Stimulated activated CD4-positive, alpha-beta T cell treated with anti-CD3 and anti-CD28 coated beads, TNF-alpha, amount 100 ng/mL, for 4 hours (primary cell): Measurements from ENCODE around the gene MORN5.
A peak's percentile ranks its signal among the peaks of the same experiment; 100 is the strongest.

Source experiments
- DNase-seq, 3 experiments: peaks; one replicate each; pipeline ENCODE4 v3.0.0-alpha.2; 2020; ENCODE audit warnings: low read depth in 3 of 3

Gene MORN5

GRCh38 chr9:122124528-122124927 is 35.2 kb upstream of the MORN5 start:
- DNase-seq = no peak

- peak; percentile 60 to 66 (median 66) for DNase-seq
Measured at GRCh38 chr9:122125158-122125508, 34.6 kb upstream of the MORN5 start.

- DNase-seq = no peak
Measured at GRCh38 chr9:122125509-122126330, 34.0 kb upstream of the MORN5 start.

GRCh38 chr9:122126331-122127261 is 33.1 kb upstream of the MORN5 start:
- no peak for DNase-seq

GRCh38 chr9:122127396-122127798 is 32.3 kb upstream of the MORN5 start:
- peak in 1 of 3 experiments; percentile 5 for DNase-seq

GRCh38 chr9:122128007-122128968 is 31.4 kb upstream of the MORN5 start:
- no peak for DNase-seq

- no peak for DNase-seq
Measured at GRCh38 chr9:122128969-122129343, 30.8 kb upstream of the MORN5 start.

- DNase-seq = no peak
Measured at GRCh38 chr9:122129969-122130368, 29.7 kb upstream of the MORN5 start.

GRCh38 chr9:122130837-122131236 is 28.9 kb upstream of the MORN5 start:
- DNase-seq = no peak

GRCh38 chr9:122131401-122132001 is 28.2 kb upstream of the MORN5 start:
- no peak for DNase-seq

- no peak for DNase-seq
Measured at GRCh38 chr9:122132539-122132938, 27.2 kb upstream of the MORN5 start.

GRCh38 chr9:122133263-122133983 is 26.3 kb upstream of the MORN5 start:
- DNase-seq = no peak

- no peak for DNase-seq
Measured at GRCh38 chr9:122133984-122134535, 25.6 kb upstream of the MORN5 start.

GRCh38 chr9:122134822-122135528 is 24.7 kb upstream of the MORN5 start:
- no peak for DNase-seq

- no peak for DNase-seq
Measured at GRCh38 chr9:122135529-122135859, 24.2 kb upstream of the MORN5 start.

GRCh38 chr9:122138560-122139268 is 21.0 kb upstream of the MORN5 start:
- DNase-seq = no peak

- no peak for DNase-seq
Measured at GRCh38 chr9:122140368-122141193, 19.1 kb upstream of the MORN5 start.

GRCh38 chr9:122141671-122142070 is 18.0 kb upstream of the MORN5 start:
- no peak for DNase-seq
